Lower lobe of right lung (tissue), 2 donors: ENCODE results near the gene RNF130. TPM values are rescaled to one million over a fixed set of nuclear protein-coding genes. Genes with fewer than 3 reads are reported as not detected.

Experiments
- ATAC-seq, 2 donors: fragments of 200-7000 bp; cut with Tn5 transposase; one replicate each; pipeline ENCODE4 v1.9.1; 2020 to 2022; ENCODE audit warnings: mild to moderate bottlenecking in 2 of 2, moderate library complexity in 2 of 2
- DNase-seq: peaks from one replicate; pipeline ENCODE4 v3.0.0-alpha.2; 2020
- H3K27ac ChIP-seq: fragments of 200-600 bp; one replicate; pipeline ENCODE4 v1.8.0; 2022
- H3K27me3 ChIP-seq: fragments of 200-600 bp; one replicate; pipeline ENCODE4 v1.8.0; 2022; ENCODE audit warnings: low read depth
- H3K36me3 ChIP-seq: fragments of 200-600 bp; one replicate; pipeline ENCODE4 v1.8.0; 2022; ENCODE audit warnings: mild to moderate bottlenecking
- H3K4me1 ChIP-seq: fragments of 200-600 bp; one replicate; pipeline ENCODE4 v1.8.0; 2022
- H3K4me3 ChIP-seq: fragments of 200-600 bp; one replicate; pipeline ENCODE4 v1.8.0; 2022; ENCODE audit warnings: mild to moderate bottlenecking
- H3K9me3 ChIP-seq: fragments of 200-600 bp; one replicate; pipeline ENCODE4 v1.8.0; 2022
- CTCF ChIP-seq: fragments of 200-600 bp; IDR thresholded peaks from one replicate; pipeline ENCODE4 v1.8.0; 2022; ENCODE audit warnings: antibody characterized with exemption, mild to moderate bottlenecking
- intact Hi-C: fragments of 100-400 bp; cut with DNase I; formaldehyde crosslinking; loops from one replicate; pipeline ENCODE4 v1.11.0; 2022
- total RNA-seq: library from RNA; stranded (reverse); fragmentation: NEBNext Ultra II Directional; extraction: Animal tissue kit (Norgen Biotek cat#: 25700); gene quantifications from one replicate; pipeline ENCODE4 v1.2.1, GENCODE V29; 2021
- donor health status: DM: no; HTN: yes; CAD: no; lungs with severe emphysema.

Gene RNF130
- total RNA-seq, 1 donor from 2014 or later: 139 TPM

DNA sequence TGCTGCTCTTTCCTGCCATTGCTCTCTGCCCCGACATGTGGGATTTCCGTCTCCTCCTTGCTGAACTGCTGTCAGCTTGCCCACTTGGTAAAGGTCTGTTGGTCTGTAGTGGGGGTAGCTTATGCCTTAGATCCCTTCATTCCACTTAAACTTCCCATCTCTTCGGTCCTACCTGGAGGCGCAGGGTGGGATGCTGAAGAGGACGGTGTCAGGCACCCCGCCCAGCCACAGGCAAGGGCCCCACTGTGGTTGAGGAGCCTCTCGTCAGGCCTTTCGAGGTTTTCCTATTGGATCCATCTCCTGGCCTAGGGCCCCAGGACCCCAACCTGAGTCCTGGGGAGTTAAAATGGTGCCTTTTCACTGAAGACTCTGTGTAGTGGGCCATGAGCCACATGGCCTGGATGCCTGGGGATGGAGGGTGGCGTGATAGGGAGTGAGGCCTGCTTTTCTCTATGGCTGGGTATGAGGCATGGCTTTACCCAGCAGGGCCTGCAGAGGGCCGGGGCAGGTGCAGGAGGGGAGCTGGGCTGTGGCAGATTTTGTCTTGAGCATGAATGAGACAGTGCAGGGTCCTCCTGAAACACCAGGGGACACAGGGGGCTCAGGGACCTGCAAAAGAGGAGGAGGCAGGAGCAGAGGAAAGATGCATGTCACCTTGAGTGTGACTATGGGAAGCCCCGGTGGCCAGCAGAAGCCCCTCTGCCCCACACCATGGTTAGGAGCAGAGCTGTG lies 25.8 kb upstream of the RNF130 start:
- TF ChIP-seq CTCF: no peak

DNA sequence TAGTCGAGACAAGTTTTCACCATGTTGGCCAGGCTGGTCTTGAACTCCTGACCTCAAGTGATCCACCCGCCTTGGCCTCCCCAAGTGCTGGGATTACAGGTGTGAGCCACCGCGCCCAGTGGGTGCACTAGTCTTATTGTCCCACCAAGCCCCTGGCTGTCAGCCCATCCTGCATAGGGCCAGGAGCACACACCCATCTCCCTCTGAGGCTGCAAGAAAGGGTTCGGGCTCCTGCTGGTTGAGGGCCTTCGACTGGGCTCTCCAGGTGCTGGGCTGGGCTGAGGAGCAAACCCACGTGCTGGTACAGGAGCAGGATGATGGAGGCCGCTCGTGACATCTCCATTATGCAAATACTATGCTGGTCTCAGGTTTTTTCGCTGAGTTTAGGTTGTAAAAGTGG lies 25.1 kb upstream of the RNF130 start:
- ATAC-seq (no peak), DNase-seq (no peak)
- H3K27me3 ChIP-seq: no peaks in the 10 kb centered on the region
- peaks cover 4% of the 10 kb centered on the region for H3K4me1 ChIP-seq
- no peak overlapping the region for H3K27ac ChIP-seq
- no peaks in the 10 kb centered on the region for H3K36me3 ChIP-seq
- H3K9me3 ChIP-seq: no peaks in the 10 kb centered on the region
- intact Hi-C loops: no loop called here
- no peak overlapping the region for H3K4me3 ChIP-seq
- no peak for TF ChIP-seq CTCF

More for the DNA sequence above, 25.8 kb upstream of the RNF130 start:
- DNase-seq: no peak
- H3K27ac ChIP-seq: no peak overlapping the region
- no peaks in the 10 kb centered on the region for H3K36me3 ChIP-seq
- no peak for ATAC-seq
- intact Hi-C loops: no loop called here
- H3K4me3 ChIP-seq: no peak overlapping the region
- H3K27me3 ChIP-seq: no peaks in the 10 kb centered on the region
- no peaks in the 10 kb centered on the region for H3K9me3 ChIP-seq
- peaks cover 4% of the 10 kb centered on the region for H3K4me1 ChIP-seq

- intact Hi-C loops: no loop called here
- Histone ChIP-seq H3K36me3 (no peaks in the 10 kb centered on the region), H3K9me3 (no peaks in the 10 kb centered on the region), H3K4me1 (peaks cover 12% of the 10 kb centered on the region), H3K4me3 (no peak overlapping the region), H3K27ac (no peak overlapping the region), H3K27me3 (no peaks in the 10 kb centered on the region)
- DNase-seq: no peak
- no peak for ATAC-seq
- no peak for TF ChIP-seq CTCF
These were observed 24.0 kb upstream of the RNF130 start for GRCh38 chr5:180095545-180095944.

DNA sequence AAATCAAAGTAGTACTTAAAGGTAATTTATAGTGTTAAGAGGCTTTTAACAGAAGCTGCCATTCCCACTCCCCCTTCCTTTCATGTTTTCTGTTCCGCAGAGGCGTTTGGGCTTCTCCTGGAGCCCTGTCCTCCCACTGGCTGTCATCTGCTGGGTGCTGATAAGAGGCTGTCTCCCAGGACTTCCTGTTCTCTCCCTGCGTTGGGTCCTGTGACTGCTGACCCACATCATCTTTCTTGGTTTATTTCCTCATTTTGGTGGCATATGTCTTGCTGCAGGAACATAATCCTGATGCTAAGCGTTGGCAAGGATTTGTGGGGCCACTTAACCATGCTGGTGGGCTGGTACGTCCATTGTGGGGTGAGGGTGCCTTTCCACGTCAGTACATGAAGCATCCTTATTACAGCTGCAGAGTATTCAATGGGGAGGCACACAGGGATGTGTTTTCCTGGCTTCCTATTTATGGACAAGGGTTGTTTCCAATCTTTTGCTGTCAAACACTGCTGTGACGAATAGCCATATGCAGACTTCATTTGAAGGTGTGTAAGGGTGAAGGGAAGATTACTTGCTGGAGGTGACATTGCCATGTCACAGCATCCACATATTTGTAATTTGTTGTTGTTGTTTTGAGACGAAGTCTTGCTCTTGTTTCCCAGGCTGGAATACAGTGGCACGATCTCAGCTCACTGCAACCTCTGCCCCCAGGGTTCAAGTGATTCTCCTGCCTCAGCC lies 22.3 kb upstream of the RNF130 start:
- intact Hi-C loops: no loop called here
- ATAC-seq: peak; percentile 48 to 63
- peaks cover 14% of the 10 kb centered on the region for H3K4me1 ChIP-seq
- H3K9me3 ChIP-seq: no peaks in the 10 kb centered on the region
- H3K4me3 ChIP-seq: no peak overlapping the region
- no peaks in the 10 kb centered on the region for H3K27me3 ChIP-seq
- no peak for DNase-seq
- TF ChIP-seq CTCF: no peak
- no peaks in the 10 kb centered on the region for H3K36me3 ChIP-seq
- no peak overlapping the region for H3K27ac ChIP-seq

DNA sequence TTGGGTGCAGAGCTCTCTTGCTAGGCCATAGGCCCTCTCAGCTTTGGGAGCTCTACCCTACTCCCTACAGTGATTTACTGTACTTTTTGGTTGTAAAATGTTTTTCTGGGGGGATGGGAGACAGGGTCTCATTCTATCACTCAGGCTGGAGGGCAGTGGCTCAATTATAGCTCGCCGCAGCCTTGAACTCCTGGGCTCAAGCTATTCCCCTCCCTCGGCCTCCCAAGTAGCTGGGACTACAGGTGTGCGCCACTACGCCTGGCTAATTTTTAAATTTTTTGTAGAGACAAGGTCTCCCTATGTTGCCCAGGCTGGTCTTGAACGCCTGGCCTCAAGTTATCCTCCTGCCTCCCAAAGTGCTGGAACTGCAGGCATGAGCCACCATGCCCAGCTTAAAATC lies 21.7 kb upstream of the RNF130 start:
- H3K27me3 ChIP-seq: no peaks in the 10 kb centered on the region

More for the DNA sequence above, 21.7 kb upstream of the RNF130 start:
- H3K27ac ChIP-seq: no peak overlapping the region
- no peaks in the 10 kb centered on the region for H3K36me3 ChIP-seq
- no peaks in the 10 kb centered on the region for H3K9me3 ChIP-seq
- TF ChIP-seq CTCF: no peak
- H3K4me3 ChIP-seq: no peak overlapping the region
- peaks cover 14% of the 10 kb centered on the region for H3K4me1 ChIP-seq
- DNase-seq (no peak), ATAC-seq (no peak)
- intact Hi-C loops: no loop called here
